GM19239 (cell line): ENCODE data around the gene ZBTB48.
A peak's percentile ranks its signal among the peaks of the same experiment; 100 is the strongest.
"Not testable (repeated sequence)": the region's sequence is repeated elsewhere in the genome, so short reads cannot be mapped to it uniquely, and the experiment has no call there.

Experiments used
- DNase-seq: peaks from one replicate; pipeline ENCODE4 v3.0.0; 2011; ENCODE audit warnings: low spot score; ENCODE audit not compliant: insufficient read length
- FAIRE-seq: peaks from 2 replicates; lab custom pipeline; 2011; peaks lifted over from hg19 to GRCh38; lab: Jason Lieb, UNC

The ZBTB48 gene

DNA sequence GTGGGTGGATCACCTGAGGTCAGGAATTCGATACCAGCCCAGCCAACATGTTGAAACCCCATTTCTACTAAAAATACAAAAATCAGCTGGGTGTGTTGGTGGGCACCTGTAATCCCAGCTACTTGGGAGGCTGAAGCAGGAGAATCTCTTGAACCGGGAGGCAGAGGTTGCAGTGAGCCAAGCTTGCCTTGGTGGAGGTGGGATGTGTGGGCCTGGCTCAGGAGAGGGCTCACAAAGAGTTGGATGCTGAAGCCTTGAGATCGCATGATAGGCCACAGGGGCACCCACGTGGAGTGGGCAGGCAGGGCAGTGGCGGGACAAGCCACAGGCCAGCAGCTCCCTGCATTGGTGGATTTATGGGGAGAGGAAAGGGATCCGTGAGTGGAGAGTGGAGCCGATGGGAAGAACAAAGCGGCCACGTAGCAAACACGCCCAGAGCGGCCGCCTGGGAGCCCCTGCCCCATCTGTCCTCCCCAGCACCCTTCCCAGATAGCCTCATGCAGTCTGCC is 49.2 kb downstream of the ZBTB48 start:
- FAIRE-seq: no peak
- DNase-seq: no peak

DNA sequence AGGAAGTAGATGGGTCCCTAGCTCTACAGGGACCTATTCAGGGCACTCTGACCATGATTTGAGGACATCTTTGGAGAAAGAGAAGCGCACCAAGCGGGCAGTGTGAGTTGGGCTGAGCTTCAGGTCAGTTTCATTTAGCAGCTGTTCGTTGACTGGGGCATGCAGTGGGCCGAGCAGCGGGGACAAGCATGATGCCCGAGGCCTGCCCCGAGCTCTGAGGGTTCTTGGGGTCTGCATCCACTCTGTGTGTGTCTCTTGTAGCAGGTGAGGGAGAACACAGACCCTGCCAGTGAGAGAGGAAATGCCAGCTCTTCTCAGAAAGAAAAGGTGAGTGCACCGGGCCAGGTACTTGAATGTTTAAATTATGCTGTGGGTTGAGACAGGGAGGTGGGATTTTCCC is 50.2 kb downstream of the ZBTB48 start:
- no peak for FAIRE-seq

DNA sequence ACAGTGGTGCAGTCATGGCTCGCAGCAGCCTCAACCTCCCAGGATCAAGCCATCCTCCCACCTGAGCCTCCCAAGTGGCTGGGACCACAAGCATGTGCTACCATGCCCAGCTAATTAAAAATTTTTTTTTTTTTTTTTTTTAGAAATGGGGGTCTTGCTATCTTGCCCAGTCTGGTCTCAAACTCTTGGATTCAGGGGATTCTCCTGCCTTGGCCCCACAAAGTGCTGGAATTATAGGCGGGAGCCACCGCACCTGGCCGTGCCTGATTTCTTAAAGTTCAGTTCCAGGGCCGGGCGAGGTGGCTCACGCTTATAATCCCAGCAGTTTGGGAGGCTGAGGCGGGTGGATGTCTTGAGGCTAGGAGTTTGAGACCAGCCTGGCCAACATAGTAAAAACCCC is 51.3 kb downstream of the ZBTB48 start:
- DNase-seq (no peak), FAIRE-seq (no peak)

More for the DNA sequence above, 50.2 kb downstream of the ZBTB48 start:
- no peak for DNase-seq

DNA sequence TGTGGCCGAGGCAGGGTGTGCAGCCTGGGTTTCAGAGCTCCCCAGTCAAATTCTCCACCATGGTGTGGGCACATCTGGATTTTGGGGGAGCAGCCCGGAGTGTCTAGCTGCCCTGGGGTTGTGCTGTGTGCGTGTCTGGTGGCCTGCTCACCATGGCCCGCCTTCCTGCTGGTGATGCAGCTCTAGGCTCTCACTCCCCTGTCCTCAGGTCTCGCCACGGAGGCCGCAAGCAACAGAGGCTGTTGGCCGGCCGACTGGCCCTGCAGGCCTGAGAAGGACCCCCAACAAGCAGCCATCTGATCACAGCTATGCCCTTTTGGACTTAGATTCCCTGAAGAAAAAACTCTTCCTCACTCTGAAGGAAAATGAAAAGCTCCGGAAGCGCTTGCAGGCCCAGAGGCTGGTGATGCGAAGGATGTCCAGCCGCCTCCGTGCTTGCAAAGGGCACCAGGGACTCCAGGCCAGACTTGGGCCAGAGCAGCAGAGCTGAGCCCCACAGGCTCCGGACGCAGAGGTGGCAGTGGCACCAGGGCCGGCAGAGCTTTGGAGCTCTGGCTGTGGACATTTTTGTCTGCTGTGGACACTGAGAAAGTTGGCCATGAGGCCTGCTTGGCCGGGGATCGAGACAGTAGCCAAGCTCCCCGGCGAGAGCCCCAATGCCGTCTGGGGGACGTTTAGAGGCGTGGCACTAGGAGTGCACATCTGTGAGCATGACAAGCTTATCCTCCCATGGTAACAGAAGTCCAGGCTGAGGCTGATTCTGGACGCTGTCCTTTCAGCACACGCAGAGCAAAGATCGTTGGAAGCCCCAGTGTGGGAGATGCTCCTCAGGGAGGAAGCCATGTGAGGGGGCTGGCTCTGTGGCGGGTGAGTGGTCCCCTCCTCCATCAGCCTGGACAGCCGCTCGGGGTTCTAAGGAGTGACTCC is 53.1 kb downstream of the ZBTB48 start:
- no peak for FAIRE-seq

DNA sequence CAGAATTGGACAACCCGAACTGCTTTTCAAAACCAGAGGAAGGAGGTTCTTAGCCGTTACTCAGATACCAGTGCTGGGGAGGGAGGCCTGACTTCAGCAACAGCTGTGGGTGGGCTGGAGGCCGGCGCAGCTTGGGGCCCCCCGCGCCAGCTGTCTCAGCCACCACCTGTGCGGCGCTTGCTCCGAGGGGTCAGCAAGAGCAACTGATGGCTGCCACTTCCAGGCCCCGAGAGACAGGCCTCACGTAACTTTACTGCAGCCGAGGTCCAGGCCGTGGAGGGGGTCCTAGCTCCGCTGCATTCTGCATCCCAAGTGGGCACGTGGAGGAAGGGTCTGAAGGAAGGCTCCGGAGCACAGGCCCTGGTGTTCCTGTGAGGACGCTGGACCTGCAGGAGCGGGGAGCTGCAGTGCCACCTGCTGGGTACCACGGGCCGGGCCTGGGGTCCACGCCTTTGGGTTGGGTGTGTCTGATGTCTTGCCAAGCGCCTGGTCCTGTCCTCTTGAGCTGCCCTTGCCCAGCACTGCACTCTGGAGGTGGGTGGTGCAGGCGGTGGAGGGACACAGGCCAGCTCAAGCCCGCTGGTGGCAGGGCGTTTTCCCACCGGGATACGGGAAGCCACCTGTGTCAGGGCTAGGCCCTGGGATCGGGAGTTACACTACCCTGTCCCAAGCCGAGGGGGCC is 54.7 kb downstream of the ZBTB48 start:
- DNase-seq (peak; percentile 39), FAIRE-seq (no peak)

More for the DNA sequence above, 53.1 kb downstream of the ZBTB48 start:
- no peak for DNase-seq

DNA sequence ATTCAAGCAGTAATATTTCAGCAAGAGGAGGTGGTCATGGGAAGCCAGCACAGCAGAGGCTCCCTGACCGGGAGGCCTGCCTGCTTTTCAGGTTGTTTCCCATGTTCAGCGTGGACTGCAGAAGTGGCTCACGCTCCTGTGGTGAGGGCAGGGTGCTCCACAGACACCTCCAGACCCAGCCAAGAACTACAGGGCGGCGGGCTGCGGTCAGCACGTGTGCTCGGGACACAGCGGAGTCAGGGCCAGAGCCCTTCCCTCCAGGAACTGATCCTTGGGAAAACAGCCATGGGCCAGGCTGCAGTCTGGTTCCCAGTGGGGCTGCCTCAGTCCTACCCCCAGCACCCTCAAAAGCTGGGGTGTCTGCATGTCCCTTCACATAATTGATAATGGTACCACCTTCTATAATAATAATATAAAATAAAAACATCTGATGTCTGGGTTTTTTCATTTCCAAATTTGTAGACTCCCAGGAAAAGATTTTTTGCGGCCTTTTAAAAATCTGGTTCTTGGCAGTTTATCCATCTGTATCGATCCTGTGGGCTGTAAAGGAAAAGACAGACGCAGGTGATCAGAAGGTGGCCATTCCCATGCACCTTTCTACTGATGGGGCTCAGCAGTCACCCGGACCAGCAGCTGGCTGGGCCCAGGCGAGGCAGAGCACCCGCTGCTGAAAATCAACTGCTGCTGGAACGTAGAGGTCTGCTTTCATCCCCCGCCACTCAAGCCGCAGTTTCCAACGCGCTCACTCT is 55.5 kb downstream of the ZBTB48 start:
- no peak for DNase-seq
- no peak for FAIRE-seq

DNA sequence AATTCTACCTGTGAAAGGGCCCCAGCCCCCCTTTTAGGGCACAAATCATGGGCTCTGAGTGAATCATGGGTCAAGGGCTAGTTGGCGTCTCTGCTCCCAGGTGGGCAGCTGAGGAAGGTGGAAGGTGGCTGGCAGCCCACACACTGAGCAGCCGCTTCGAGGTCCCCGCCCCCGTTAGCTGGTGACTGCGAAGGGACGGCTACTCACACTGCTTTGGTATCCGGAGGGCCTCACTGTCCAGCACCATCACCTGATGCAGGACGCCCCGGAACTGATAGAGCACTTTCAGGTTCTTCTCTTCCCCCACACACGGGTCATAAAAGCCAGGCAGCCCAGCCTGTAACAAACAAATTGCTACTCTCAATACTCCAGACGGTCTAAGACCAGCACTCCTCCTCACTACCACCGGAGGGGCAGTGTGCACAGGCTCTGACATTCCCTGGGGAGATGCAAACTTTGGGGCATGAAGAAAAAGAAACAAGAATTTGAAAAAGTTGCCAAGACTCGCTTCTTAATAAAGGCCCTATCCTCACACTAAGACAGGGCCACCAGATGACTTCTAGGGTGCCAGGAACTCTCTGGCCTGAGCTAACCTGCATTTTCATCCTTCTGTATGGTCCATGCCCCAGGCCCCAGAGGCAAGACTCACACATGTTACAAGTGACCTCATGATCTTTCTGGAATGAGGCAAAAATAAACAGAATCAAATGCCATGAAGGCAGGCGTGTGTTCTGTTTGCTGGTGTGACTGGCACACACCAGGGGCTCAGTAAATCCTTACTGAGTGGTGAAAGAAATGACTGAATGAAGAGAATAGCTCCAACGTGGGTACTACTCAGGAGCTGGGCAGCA is 56.3 kb downstream of the ZBTB48 start:
- FAIRE-seq (no peak), DNase-seq (no peak)

DNA sequence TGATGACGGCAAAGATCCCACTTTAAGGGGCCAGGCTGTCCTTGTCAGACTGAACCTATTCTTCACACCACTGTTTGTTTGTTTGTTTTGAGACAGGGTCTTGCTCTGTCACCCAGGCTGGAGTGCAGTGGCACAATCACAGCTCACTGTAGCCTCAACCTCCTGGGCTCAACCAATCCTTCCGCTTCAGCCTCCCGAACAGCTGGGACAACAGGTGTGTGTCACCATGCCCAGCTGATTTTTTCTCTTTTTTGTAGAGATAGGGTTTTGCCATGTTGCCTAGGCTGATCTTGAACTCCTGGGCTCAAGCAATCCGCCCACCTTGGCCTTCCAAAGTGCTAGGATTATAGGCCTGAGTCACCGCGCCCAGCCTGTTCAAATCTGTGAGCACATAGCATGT is 57.0 kb downstream of the ZBTB48 start:
- FAIRE-seq, DNase-seq: not testable (repeated sequence)

DNA sequence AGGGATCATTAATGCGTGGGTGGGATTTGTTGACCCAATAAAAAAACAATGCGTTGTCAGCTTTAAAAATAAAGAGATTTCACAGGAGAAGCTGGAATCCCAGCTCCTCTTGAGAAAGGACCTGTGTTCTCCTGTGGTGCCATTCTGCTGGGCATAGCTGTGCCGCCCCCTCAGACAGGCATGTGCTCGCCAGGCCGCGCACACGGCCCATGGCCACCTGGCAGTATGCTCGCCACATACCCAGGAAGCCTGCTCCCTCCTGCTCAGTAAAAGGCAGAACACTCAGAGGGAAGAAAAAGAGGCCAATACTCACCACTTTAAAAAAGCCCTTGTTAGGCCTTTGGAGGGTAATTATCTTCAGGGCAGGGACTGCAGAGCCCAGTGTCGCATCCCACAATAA is 58.0 kb downstream of the ZBTB48 start:
- FAIRE-seq: no peak
- no peak for DNase-seq

DNA sequence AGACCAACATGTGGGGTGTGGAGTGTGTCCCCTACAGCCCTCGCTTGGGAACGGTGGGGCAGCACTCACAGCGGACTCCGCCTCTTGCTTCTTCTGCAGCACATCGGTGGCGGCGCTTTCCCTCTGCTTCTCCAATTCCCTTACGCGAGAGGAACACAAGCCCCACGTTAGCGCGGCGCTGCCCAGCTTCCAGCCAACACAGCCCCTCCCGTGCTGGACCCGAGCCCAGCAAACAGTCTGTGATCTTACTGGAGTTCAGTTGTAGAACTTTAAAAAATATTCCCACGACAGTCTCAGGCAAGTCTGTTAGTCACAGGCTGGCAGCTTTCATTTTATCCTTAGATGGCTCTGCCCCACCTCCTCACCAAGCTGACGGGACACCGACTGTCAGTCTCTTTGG is 58.4 kb downstream of the ZBTB48 start:
- DNase-seq (no peak), FAIRE-seq (no peak)
